HG03442 (cell line): Measurements from ENCODE around the gene MYT1.

Experiments used
- ATAC-seq: cut with Tn5 transposase; IDR thresholded peaks from one replicate; pipeline ENCODE4 v1.9.1; 2021; ENCODE audit warnings: mild to moderate bottlenecking, moderate library complexity; ENCODE audit not compliant: unreplicated experiment

The MYT1 gene

GRCh38 chr20:64211874-64212658 lies 47.8 kb downstream of the MYT1 start:
- ATAC-seq = no peak

- ATAC-seq = no peak
These were observed 48.5 kb downstream of the MYT1 start for GRCh38 chr20:64212755-64213154.

GRCh38 chr20:64214113-64214512 lies 49.9 kb downstream of the MYT1 start:
- no peak for ATAC-seq

- no peak for ATAC-seq
These were observed 50.7 kb downstream of the MYT1 start for GRCh38 chr20:64214952-64215351.

GRCh38 chr20:64216036-64216435 lies 51.8 kb downstream of the MYT1 start:
- no peak for ATAC-seq

- no peak for ATAC-seq
These were observed 52.7 kb downstream of the MYT1 start for GRCh38 chr20:64216910-64217309.

- ATAC-seq = no peak
These were observed 53.4 kb downstream of the MYT1 start for GRCh38 chr20:64217539-64218221.

- no peak for ATAC-seq
These were observed 55.0 kb downstream of the MYT1 start for GRCh38 chr20:64219202-64219601.

GRCh38 chr20:64219730-64220129 lies 55.5 kb downstream of the MYT1 start:
- no peak for ATAC-seq

GRCh38 chr20:64220420-64220819 lies 56.2 kb downstream of the MYT1 start:
- ATAC-seq = no peak

GRCh38 chr20:64220891-64221527 lies 56.8 kb downstream of the MYT1 start:
- ATAC-seq = no peak

GRCh38 chr20:64222291-64222735 lies 58.1 kb downstream of the MYT1 start:
- no peak for ATAC-seq

- ATAC-seq = no peak
These were observed 58.7 kb downstream of the MYT1 start for GRCh38 chr20:64222851-64223525.

GRCh38 chr20:64223526-64224067 lies 59.3 kb downstream of the MYT1 start:
- ATAC-seq = no peak

- ATAC-seq = no peak
These were observed 60.3 kb downstream of the MYT1 start for GRCh38 chr20:64224351-64225170.

GRCh38 chr20:64225171-64225595 lies 60.9 kb downstream of the MYT1 start:
- no peak for ATAC-seq

- ATAC-seq = no peak
These were observed 61.8 kb downstream of the MYT1 start for GRCh38 chr20:64225828-64226598.

GRCh38 chr20:64226686-64227580 lies 62.7 kb downstream of the MYT1 start:
- no peak for ATAC-seq
